ENCODE data around the gene MRGPRX4.
A peak's percentile ranks its signal among the peaks of the same experiment; 100 is the strongest.

Gene MRGPRX4

DNA sequence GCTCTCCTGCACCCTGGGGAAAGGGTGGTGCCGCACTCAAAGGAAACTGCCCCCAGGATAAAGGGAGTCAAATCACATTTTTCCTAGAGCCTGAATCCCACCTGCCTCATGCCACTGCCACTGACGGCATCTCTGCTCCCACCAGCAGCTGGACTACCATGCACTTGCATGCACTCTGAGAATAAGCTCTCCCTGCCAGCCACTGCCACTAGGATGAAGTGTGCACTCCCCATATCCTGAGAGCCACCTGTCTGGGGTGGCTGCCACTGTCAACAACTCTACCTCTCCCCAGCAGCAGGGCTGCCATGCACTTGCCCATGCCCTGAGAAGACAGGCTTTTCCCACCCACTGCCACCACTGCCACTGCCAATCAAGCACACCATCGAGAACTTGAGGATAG is 31.6 kb downstream of the MRGPRX4 start:
- ATAC-seq (ENCODE audit: low read depth) (no peak), DNase-seq (ENCODE audit: low spot score) (no peak)
- no peaks in the 10 kb centered on the region for H3K4me1 ChIP-seq (ENCODE audit: insufficient read depth, poor library complexity, severe bottlenecking)
- H3K27ac ChIP-seq (ENCODE audit: poor library complexity, severe bottlenecking), result no peak overlapping the region
- TF ChIP-seq, protein P1, sequence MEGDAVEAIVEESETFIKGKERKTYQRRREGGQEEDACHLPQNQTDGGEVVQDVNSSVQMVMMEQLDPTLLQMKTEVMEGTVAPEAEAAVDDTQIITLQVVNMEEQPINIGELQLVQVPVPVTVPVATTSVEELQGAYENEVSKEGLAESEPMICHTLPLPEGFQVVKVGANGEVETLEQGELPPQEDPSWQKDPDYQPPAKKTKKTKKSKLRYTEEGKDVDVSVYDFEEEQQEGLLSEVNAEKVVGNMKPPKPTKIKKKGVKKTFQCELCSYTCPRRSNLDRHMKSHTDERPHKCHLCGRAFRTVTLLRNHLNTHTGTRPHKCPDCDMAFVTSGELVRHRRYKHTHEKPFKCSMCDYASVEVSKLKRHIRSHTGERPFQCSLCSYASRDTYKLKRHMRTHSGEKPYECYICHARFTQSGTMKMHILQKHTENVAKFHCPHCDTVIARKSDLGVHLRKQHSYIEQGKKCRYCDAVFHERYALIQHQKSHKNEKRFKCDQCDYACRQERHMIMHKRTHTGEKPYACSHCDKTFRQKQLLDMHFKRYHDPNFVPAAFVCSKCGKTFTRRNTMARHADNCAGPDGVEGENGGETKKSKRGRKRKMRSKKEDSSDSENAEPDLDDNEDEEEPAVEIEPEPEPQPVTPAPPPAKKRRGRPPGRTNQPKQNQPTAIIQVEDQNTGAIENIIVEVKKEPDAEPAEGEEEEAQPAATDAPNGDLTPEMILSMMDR (IDR thresholded peaks at IDR 0.05; ENCODE audit: poor library complexity, severe bottlenecking), result no peak
- H3K4me3 ChIP-seq (ENCODE audit: severe bottlenecking), result no peak overlapping the region
- no peaks in the 10 kb centered on the region for H3K36me3 ChIP-seq (ENCODE audit: low read depth)
- no peaks in the 10 kb centered on the region for H3K9me3 ChIP-seq (ENCODE audit: severe bottlenecking)
- no peaks in the 10 kb centered on the region for H3K27me3 ChIP-seq (ENCODE audit: insufficient read depth, poor library complexity, severe bottlenecking)

DNA sequence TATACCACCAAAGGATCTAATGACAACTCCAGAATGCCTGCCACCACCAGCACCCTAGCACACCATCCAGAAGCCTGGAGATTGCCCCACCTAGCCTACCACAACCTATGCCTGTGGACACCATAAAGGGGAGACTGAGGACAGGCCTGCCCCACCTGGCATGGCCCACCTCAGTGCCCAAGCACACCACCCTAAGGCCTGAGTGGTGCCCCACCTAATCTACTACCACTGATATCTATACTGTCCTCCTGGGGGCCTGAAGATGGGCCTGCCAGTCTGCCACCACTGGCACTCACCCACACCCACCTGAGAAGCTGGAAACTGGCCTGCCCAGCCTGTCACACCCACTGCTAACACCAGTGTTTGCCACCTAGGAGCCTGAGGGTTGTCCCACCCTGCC is 32.1 kb downstream of the MRGPRX4 start:
- ATAC-seq (ENCODE audit: low read depth) (no peak), DNase-seq (ENCODE audit: low spot score) (no peak)
- Histone ChIP-seq H3K4me1 (ENCODE audit: insufficient read depth, poor library complexity, severe bottlenecking) (no peaks in the 10 kb centered on the region), H3K36me3 (ENCODE audit: low read depth) (no peaks in the 10 kb centered on the region), H3K27me3 (ENCODE audit: insufficient read depth, poor library complexity, severe bottlenecking) (no peaks in the 10 kb centered on the region), H3K27ac (ENCODE audit: poor library complexity, severe bottlenecking) (no peak overlapping the region), H3K9me3 (ENCODE audit: severe bottlenecking) (no peaks in the 10 kb centered on the region), H3K4me3 (ENCODE audit: severe bottlenecking) (no peak overlapping the region)
- TF ChIP-seq, protein P1 (IDR thresholded peaks at IDR 0.05; ENCODE audit: poor library complexity, severe bottlenecking), result no peak

DNA sequence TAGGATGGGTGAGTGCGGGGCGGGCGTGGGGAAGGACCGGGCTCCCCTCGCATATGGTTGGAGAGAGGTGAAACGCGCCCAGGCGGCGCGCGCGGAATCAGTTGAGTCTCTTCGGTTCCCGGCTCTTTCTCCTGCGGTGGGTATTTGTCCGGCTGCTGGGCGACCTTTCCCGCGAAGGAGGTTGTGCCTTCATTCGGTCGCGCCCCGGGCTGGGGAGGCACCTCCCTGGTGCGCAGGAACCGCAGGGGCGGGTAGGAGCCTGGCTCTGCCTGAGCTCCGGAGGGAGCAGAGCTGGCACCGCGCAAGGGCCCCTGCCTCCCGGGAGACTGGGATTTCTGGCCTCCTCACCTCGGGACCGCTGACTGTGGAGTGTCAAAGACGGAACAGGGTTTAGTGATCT is 36.4 kb downstream of the MRGPRX4 start:
- Histone ChIP-seq H3K27me3 (ENCODE audit: insufficient read depth, poor library complexity, severe bottlenecking) (no peaks in the 10 kb centered on the region), H3K9me3 (ENCODE audit: severe bottlenecking) (no peaks in the 10 kb centered on the region), H3K36me3 (ENCODE audit: low read depth) (no peaks in the 10 kb centered on the region), H3K27ac (ENCODE audit: poor library complexity, severe bottlenecking) (no peak overlapping the region), H3K4me1 (ENCODE audit: insufficient read depth, poor library complexity, severe bottlenecking) (no peaks in the 10 kb centered on the region), H3K4me3 (ENCODE audit: severe bottlenecking) (no peak overlapping the region)
- no peak for ATAC-seq (ENCODE audit: low read depth)
- no peak for DNase-seq (ENCODE audit: low spot score)
- TF ChIP-seq, protein P1 (IDR thresholded peaks at IDR 0.05; ENCODE audit: poor library complexity, severe bottlenecking), result no peak

DNA sequence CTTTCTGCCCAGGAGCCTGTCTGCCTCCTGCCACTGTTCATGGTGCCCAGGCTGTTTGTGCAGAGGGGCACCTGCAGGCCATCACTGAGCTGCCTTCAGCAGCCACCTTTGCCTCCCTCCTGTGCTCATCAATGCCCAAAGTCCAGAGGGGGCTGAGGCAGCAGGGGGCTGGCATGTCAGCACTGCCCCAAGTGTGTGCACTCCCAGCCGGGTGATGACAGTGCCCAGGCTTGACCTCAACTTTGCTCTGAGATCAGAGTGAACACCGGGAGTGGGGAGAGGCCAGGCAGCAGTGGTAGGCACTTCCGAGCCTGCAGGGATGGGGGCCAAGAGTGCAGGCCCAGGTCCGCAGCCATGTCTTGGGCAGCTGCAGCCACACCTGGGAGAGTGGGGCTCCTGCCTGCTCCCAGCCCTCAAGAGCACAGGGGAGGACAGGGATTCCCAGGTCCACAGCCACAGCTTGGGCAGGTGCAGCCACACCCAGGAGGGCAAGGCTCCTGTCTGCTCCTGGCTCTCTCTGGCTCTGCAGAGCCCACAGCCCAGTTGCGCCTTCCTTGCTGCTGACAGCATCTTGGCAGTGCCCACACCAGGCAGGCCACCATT is 48.7 kb downstream of the MRGPRX4 start:
- DNase-seq (ENCODE audit: low spot score), result no peak
- H3K27ac ChIP-seq (ENCODE audit: poor library complexity, severe bottlenecking), result no peak overlapping the region
- no peak overlapping the region for H3K4me3 ChIP-seq (ENCODE audit: severe bottlenecking)
- TF ChIP-seq, protein P1 (IDR thresholded peaks at IDR 0.05; ENCODE audit: poor library complexity, severe bottlenecking), result no peak
- H3K4me1 ChIP-seq (ENCODE audit: insufficient read depth, poor library complexity, severe bottlenecking), result no peaks in the 10 kb centered on the region
- H3K9me3 ChIP-seq (ENCODE audit: severe bottlenecking), result no peaks in the 10 kb centered on the region
- H3K36me3 ChIP-seq (ENCODE audit: low read depth), result no peaks in the 10 kb centered on the region
- H3K27me3 ChIP-seq (ENCODE audit: insufficient read depth, poor library complexity, severe bottlenecking), result peaks cover 4% of the 10 kb centered on the region
- peak; percentile 17; the same call in 1 of the 3 replicates for ATAC-seq (ENCODE audit: low read depth)

DNA sequence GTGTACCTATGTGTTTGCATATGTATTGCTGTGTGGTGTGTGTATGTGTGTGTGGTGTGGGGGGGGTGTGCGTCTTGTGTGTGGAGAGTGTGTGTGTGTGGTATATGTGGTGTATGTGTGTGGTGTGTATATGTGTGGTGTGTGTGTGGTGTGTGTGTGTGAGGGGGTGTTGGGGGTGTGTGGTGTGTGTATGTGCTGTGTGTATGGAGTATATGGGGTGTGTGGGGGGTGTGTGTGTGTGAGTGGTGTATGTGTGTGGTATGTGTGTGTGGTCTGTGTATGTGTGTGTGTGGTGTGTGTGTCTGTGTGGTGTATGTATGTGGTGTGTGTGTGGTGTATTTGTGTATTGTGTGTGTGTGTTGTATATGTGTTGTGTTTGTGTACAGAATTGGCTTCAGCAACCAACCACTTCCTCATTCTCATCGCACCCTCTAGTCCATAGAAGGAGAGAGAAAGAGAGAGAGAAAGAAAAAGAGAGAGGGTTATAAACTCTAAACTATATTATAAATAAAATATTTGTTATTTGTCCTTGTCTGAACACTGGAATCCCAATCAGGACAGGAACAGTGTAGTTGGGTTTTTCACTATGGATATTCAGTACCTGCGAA is 50.3 kb downstream of the MRGPRX4 start:
- no peaks in the 10 kb centered on the region for H3K36me3 ChIP-seq (ENCODE audit: low read depth)
- H3K4me3 ChIP-seq (ENCODE audit: severe bottlenecking), result no peak overlapping the region
- H3K4me1 ChIP-seq (ENCODE audit: insufficient read depth, poor library complexity, severe bottlenecking), result no peaks in the 10 kb centered on the region
- DNase-seq (ENCODE audit: low spot score), result no peak
- H3K27ac ChIP-seq (ENCODE audit: poor library complexity, severe bottlenecking), result no peak overlapping the region
- TF ChIP-seq, protein P1 (IDR thresholded peaks at IDR 0.05; ENCODE audit: poor library complexity, severe bottlenecking), result no peak
- no peak for ATAC-seq (ENCODE audit: low read depth)
- no peaks in the 10 kb centered on the region for H3K9me3 ChIP-seq (ENCODE audit: severe bottlenecking)
- H3K27me3 ChIP-seq (ENCODE audit: insufficient read depth, poor library complexity, severe bottlenecking), result no peaks in the 10 kb centered on the region

Data from RWPE2 (cell line).